RPMI8226 (cell line): ENCODE data around the gene MOV10.
"Not testable (repeated sequence)": the region's sequence is repeated elsewhere in the genome, so short reads cannot be mapped to it uniquely, and the experiment has no call there.

Source experiments
- DNase-seq: peaks from one replicate; pipeline ENCODE4 v3.0.0-alpha.2; 2015

The MOV10 gene

GRCh38 chr1:112674440-112674985 is at the start of gene MOV10:
Gene MOV10, plus strand, starts transcription at chr1:112674659. Its CDS starts 254 bp downstream, at chr1:112674913.
- peak; percentile 63 for DNase-seq

- DNase-seq = no peak
Measured at GRCh38 chr1:112625696-112626095, 48.8 kb upstream of the MOV10 start.

- no peak for DNase-seq
Measured at GRCh38 chr1:112626193-112626592, 48.3 kb upstream of the MOV10 start.

GRCh38 chr1:112626887-112627286 is 47.6 kb upstream of the MOV10 start:
- DNase-seq = no peak

GRCh38 chr1:112628516-112628915 is 45.9 kb upstream of the MOV10 start:
- no peak for DNase-seq

GRCh38 chr1:112629256-112629655 is 45.2 kb upstream of the MOV10 start:
- no peak for DNase-seq

GRCh38 chr1:112633628-112634027 is 40.8 kb upstream of the MOV10 start:
- DNase-seq = no peak

GRCh38 chr1:112634367-112634766 is 40.1 kb upstream of the MOV10 start:
- DNase-seq = no peak

- DNase-seq = no peak
Measured at GRCh38 chr1:112636056-112636455, 38.4 kb upstream of the MOV10 start.

GRCh38 chr1:112636597-112637253 is 37.7 kb upstream of the MOV10 start:
- no peak for DNase-seq

GRCh38 chr1:112637254-112638109 is 37.0 kb upstream of the MOV10 start:
- DNase-seq = no peak

- DNase-seq = no peak
Measured at GRCh38 chr1:112638110-112638428, 36.4 kb upstream of the MOV10 start.

- DNase-seq = not testable (repeated sequence)
Measured at GRCh38 chr1:112640437-112640836, 34.0 kb upstream of the MOV10 start.

- DNase-seq = no peak
Measured at GRCh38 chr1:112643080-112643479, 31.4 kb upstream of the MOV10 start.

- no peak for DNase-seq
Measured at GRCh38 chr1:112646225-112646624, 28.2 kb upstream of the MOV10 start.

- no peak for DNase-seq
Measured at GRCh38 chr1:112651205-112651604, 23.3 kb upstream of the MOV10 start.

GRCh38 chr1:112665857-112666256 is 8.6 kb upstream of the MOV10 start:
- no peak for DNase-seq

- DNase-seq = no peak
Measured at GRCh38 chr1:112666946-112667345, 7.5 kb upstream of the MOV10 start.

GRCh38 chr1:112672009-112672408 is 2.5 kb upstream of the MOV10 start:
- no peak for DNase-seq

- DNase-seq = no peak
Measured at GRCh38 chr1:112672842-112673241, 1.6 kb upstream of the MOV10 start.

- DNase-seq = no peak
Measured at GRCh38 chr1:112673592-112674439, 643 bp upstream of the MOV10 start.

- no peak for DNase-seq
Measured at GRCh38 chr1:112674986-112675727, 698 bp downstream of the MOV10 start.
